ENCODE data around the gene PRMT2.

GRCh38 chr21:46626536-46626935, 8.9 kb upstream of the PRMT2 start:
- TF ChIP-seq EZH2 (IDR thresholded peaks at IDR 0.05; ENCODE audit: borderline replicate concordance, insufficient read depth, low read depth, low read length, poor library complexity, severe bottlenecking) (no peak), CTCF (IDR thresholded peaks at IDR 0.05) (no peak)

Measured in B cell (primary cell).